ENCODE measurements around the gene ACACA.

- TF ChIP-seq EZH2 (optimal IDR thresholded peaks at IDR 0.05; ENCODE audit: low read depth, low read length) (no peak), CTCF (IDR thresholded peaks at IDR 0.05; ENCODE audit: low read length) (no peak), EZH2phosphoT487 (IDR thresholded peaks at IDR 0.05; ENCODE audit: low read length) (no peak)
These were observed 357.8 kb downstream of the ACACA start for GRCh38 chr17:37048811-37049210.

All from MM.1S (cell line).